Skeletal muscle tissue (tissue), 4 donors: Measurements from ENCODE around the gene PFKFB2. TPM values are rescaled to one million over a fixed set of nuclear protein-coding genes. Genes with fewer than 3 reads are reported as not detected.
A peak's percentile ranks its signal among the peaks of the same experiment; 100 is the strongest.

Experiments
- H3K27ac ChIP-seq: one replicate; pipeline ENCODE4 v1.7.0; 2013; ENCODE audit warnings: mild to moderate bottlenecking, low read depth, low read length, inconsistent platforms
- H3K27me3 ChIP-seq, 3 donors: one replicate each; pipeline ENCODE4 v1.7.0; 2013; ENCODE audit warnings: low read length in 3 of 3; ENCODE audit not compliant: control insufficient read depth in 3 of 3, insufficient read depth in 3 of 3
- H3K36me3 ChIP-seq, 3 donors: one replicate each; pipeline ENCODE4 v1.7.0; 2013; ENCODE audit warnings: low read length in 3 of 3; ENCODE audit not compliant: control insufficient read depth in 3 of 3, insufficient read depth in 3 of 3
- H3K4me1 ChIP-seq, 3 donors: one replicate each; pipeline ENCODE4 v1.7.0; 2013; ENCODE audit warnings: low read length in 3 of 3, mild to moderate bottlenecking in 3 of 3; ENCODE audit not compliant: control insufficient read depth in 3 of 3, insufficient read depth in 3 of 3
- H3K4me3 ChIP-seq, 3 donors: one replicate each; pipeline ENCODE4 v1.7.0; 2013; ENCODE audit warnings: low read length in 3 of 3
- H3K9ac ChIP-seq, 3 donors: one replicate each; pipeline ENCODE4 v1.7.0; 2013; ENCODE audit warnings: low read length in 3 of 3, mild to moderate bottlenecking in 3 of 3, moderate library complexity in 2 of 3, low read depth in 1 of 3
- H3K9me3 ChIP-seq, 3 donors: one replicate each; pipeline ENCODE4 v1.7.0; 2013; ENCODE audit warnings: low read length in 3 of 3; ENCODE audit not compliant: control insufficient read depth in 3 of 3
- total RNA-seq: library from RNA; depleted of rRNA; stranded (reverse); fragments of >200 nt; gene quantifications from one replicate; pipeline ENCODE4 v1.2.3, GENCODE V29; 2014
- donor health status: Osteomylitis.

Gene PFKFB2
- 3.7 TPM for total RNA-seq

DNA sequence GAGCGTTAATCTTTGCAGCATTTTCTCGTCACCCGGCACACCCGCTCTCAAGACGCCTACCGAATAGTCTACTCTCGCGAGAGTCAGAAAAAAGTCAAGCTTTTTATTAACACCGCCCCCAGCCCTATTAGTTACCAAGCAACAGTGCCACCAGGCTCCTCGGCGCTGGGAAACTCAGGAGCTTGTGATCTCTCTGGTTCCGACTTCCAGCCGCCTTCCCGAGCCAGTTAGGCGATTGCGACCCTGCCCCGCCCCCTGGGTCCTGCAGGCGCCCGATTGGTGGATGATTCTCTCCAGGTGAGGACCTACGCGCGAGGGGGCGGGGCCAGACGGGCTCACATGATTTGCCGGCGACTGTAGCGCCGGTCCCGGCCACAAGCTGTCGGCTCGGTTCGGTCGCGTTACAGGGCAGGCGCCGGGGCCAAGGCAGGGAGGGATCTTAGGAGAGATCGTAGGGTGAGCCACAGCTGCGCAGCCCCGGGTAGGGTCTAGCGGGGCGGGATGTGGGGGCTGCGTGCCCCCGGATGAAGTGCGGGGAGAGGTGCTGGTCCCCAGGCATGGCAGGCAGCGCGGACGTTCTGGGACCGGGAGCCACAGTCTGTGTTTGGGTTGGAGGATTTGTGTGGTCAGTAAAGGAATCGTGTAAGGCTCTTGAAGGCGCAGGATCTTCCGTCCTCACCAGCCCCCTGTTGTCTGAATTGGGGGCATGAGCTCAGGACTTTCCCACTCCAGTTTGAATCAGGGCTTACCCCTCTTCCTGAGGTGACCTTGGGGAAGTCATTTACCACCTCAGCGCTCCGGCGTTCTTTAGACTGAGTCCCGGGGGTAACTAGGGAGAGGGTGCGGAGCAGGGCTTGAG lies at the start of gene PFKFB2:
PFKFB2 (plus strand) TSS at position 365 of the 859 bp plus-strand sequence. CDS start 1,443 bp downstream, outside the sequence.
- H3K4me3 ChIP-seq, result peak within 1 kb of the TSS; percentile 89 to 91 (median 89)
- peaks cover 17 to 32% (median 19%) of the 10 kb centered on the region in 3 donors for H3K4me1 ChIP-seq
- H3K27ac ChIP-seq, result peak within 1 kb of the TSS; percentile 94
- H3K36me3 ChIP-seq, result peaks cover 6 to 10% (median 10%) of the 10 kb centered on the region in 3 donors
- no peaks in the 10 kb centered on the region for H3K27me3 ChIP-seq
- no peaks in the 10 kb centered on the region for H3K9me3 ChIP-seq
- peak within 1 kb of the TSS; percentile 90 to 96 (median 91) for H3K9ac ChIP-seq

DNA sequence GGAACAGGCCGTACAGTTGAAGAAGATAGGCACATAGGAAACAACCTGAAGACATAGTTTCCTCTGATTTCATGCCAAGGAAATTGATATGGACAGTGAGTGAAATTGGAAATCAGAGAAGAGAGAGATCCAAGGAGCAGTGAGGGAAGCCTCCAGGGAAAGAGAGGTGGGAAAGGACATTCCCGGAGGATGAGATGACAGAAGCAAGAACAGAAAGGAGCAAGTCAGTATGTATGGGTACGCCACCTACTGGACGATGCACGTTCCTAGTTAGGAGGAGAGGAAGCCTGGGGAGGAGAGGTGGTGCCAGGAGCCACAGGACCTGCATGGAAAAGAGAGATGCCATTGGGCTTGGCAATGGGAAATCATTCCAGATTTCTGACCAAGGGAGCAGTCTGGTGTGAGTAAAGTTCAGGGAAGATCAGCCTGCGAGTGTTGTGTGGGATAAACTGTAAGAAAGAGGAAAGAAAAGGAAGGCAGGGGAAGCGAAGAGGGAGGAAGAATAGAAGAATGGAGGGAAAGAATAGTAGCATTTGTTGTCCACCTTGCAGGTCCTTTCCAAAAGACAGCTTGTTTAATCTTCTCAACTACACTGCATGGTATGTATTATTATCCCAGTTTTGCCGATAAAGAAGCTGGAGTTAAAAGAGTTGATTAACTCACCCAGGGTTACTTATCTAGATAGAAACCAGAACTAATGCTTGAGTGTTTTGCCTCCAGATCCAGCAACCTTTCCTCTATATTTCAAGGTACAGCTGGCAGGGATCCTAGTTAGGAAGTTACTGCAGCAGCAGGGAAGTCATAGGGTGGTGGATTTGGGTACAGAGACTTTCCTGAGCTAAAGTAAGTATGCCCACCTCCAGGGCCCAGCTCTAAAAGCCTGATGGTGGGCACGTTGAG lies 47.9 kb upstream of the PFKFB2 start:
- no peaks in the 10 kb centered on the region for H3K9me3 ChIP-seq
- H3K27me3 ChIP-seq, result no peaks in the 10 kb centered on the region
- no peaks in the 10 kb centered on the region for H3K36me3 ChIP-seq
- H3K4me3 ChIP-seq, result no peak overlapping the region
- no peak overlapping the region for H3K9ac ChIP-seq
- no peak overlapping the region for H3K27ac ChIP-seq
- H3K4me1 ChIP-seq, result no peaks in the 10 kb centered on the region

GRCh38 chr1:207006083-207006482 lies 47.0 kb upstream of the PFKFB2 start:
- H3K27ac ChIP-seq, result no peak overlapping the region
- no peaks in the 10 kb centered on the region for H3K9me3 ChIP-seq
- H3K9ac ChIP-seq, result no peak overlapping the region
- no peaks in the 10 kb centered on the region for H3K4me1 ChIP-seq
- H3K4me3 ChIP-seq, result no peak overlapping the region
- H3K27me3 ChIP-seq, result no peaks in the 10 kb centered on the region
- no peaks in the 10 kb centered on the region for H3K36me3 ChIP-seq

DNA sequence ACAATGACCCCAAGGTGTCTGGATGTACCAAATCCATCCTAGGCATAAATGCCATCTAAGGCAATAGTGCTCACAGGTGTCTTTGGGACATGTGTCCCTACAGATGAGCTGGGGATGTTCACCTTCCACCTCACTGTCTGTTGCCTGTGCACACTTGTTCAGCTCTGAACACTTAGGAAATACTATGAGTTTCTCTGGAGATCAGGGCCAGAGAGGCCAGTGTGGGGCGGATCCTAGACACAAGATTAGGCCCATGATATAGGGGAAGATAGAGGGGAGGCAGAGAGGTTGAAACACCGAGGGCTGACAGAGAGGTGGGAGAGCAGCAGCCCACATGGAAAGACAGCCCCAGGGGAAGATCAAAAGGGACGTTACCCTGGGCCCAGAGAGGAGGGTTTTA lies 46.2 kb upstream of the PFKFB2 start:
- H3K9ac ChIP-seq, result no peak overlapping the region
- H3K36me3 ChIP-seq, result no peaks in the 10 kb centered on the region

GRCh38 chr1:207007352-207008033 lies 45.6 kb upstream of the PFKFB2 start:
- Histone ChIP-seq H3K4me3 (no peak overlapping the region), H3K27ac (no peak overlapping the region), H3K4me1 (no peaks in the 10 kb centered on the region), H3K27me3 (no peaks in the 10 kb centered on the region), H3K9ac (no peak overlapping the region), H3K36me3 (no peaks in the 10 kb centered on the region), H3K9me3 (no peaks in the 10 kb centered on the region)

More for the DNA sequence above, 46.2 kb upstream of the PFKFB2 start:
- Histone ChIP-seq H3K4me3 (no peak overlapping the region), H3K4me1 (no peaks in the 10 kb centered on the region), H3K27me3 (no peaks in the 10 kb centered on the region), H3K27ac (no peak overlapping the region), H3K9me3 (no peaks in the 10 kb centered on the region)

DNA sequence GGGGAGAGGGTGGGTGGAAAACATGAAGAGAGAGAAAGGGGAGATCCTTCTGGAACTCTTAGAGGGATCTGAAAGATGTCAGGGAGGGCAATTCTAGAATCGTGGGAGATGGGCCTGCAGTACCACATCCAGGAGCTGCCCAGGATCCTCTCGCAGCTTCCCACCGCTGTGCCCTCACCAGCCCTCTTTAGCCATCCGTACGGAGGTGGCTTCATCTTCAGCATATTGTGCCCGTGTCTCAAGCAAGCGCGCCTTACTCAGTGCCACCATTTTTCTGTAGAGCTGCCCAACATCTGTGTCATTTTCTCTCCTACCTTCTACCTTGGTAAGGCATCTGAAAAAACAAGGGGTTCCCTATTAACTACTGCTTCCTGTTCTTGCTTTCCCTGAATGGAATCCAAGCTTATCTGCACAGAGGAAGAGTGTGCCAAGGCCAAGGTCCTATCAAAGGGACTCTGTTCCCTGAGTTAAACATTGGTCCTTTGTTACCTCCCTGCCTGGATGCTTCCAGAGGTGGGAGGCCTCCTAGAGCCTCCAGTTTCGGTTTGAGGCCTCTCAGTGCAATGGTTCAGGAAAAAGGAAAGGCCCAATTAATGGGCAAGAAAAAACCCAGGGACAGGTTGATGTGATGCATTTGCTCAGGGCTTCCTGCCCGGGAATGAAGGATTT lies 43.8 kb upstream of the PFKFB2 start:
- Histone ChIP-seq H3K4me3 (no peak overlapping the region), H3K27ac (no peak overlapping the region), H3K4me1 (no peaks in the 10 kb centered on the region), H3K9me3 (no peaks in the 10 kb centered on the region), H3K27me3 (peaks cover 0 to 4% (median 0%) of the 10 kb centered on the region in 3 donors), H3K9ac (no peak overlapping the region), H3K36me3 (no peaks in the 10 kb centered on the region)

DNA sequence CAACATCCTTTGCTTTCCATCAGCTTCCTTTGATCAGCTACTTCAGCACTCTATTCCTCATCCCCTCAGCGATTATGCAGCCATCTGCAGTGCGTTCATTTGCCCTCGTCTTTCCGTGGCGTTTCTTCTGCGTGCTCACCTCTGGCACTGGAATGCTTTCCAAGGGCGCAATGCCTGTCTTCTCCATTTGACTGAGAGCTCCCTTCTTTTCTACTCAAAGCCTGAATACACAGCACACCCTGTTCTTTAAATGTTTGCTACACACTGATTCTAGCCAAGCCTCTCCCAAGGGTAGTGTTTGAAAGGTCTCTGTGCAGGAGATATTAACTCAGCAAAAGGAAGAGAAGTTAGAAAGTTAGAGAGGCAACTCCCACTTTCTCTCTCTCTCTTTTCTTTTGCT lies 43.1 kb upstream of the PFKFB2 start:
- Histone ChIP-seq H3K4me3 (no peak overlapping the region), H3K9me3 (no peaks in the 10 kb centered on the region)

DNA sequence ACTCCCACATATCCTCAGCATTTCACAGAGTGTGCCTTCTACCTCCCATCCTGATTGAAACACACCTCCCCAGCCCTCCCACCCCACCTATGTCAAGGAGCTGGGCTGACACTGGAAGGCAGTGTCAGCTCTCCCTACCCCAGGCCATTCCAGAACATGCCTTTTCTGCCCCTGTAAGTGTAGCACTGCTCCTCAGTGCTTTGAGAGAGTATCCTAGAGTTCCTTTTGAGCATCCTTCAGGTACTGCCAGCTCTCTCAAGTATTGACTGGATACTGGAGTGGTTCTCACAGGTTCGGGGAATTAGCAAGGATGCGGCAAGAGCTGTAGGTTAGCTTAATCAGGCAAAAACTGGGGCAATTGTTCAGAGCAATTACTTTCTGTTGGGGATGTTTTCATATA lies 42.3 kb upstream of the PFKFB2 start:
- no peak overlapping the region for H3K4me3 ChIP-seq
- peaks cover 0 to 4% (median 0%) of the 10 kb centered on the region in 3 donors for H3K27me3 ChIP-seq
- H3K4me1 ChIP-seq, result no peaks in the 10 kb centered on the region
- no peak overlapping the region for H3K27ac ChIP-seq
- H3K9me3 ChIP-seq, result no peaks in the 10 kb centered on the region
- H3K9ac ChIP-seq, result no peak overlapping the region
- H3K36me3 ChIP-seq, result no peaks in the 10 kb centered on the region

More for the DNA sequence above, 43.1 kb upstream of the PFKFB2 start:
- no peaks in the 10 kb centered on the region for H3K4me1 ChIP-seq
- H3K9ac ChIP-seq, result no peak overlapping the region
- no peak overlapping the region for H3K27ac ChIP-seq
- peaks cover 0 to 4% (median 0%) of the 10 kb centered on the region in 3 donors for H3K27me3 ChIP-seq
- H3K36me3 ChIP-seq, result no peaks in the 10 kb centered on the region

DNA sequence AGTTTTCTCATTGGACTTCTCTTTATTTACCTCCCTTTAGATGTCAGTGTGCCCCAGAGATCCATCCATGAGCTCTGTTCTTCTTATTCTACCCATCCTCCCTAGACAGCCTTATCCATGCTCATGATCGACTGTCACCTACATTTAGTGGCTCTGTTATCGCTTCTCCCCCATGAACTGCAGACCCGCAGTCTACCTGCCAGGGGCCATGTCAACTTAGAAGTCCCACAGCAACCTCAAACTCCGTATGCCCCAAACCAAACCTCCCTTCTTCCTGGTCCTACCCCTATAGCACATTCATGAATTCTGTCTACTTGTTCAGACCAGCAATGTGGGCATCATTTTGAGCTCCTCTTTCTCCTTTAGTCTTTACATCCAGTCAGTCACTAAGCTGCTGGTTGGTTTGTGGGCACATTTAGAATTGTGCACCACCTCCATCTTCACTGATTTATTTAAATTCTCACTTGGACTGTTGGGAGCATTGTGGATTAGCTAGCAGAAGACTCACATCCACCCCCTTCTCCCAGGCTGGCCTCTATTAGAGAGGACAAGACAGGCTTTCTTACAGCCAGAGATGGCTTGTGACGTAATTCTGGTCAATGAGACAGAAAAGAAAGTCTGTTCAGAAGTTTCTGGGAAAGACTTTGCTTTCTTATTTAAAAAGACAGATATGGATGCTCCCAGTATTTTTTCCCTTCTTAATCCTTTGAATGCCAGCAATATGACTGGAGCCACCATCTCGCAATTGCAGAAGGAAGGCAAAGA lies 39.6 kb upstream of the PFKFB2 start:
- no peaks in the 10 kb centered on the region for H3K4me1 ChIP-seq
- no peak overlapping the region for H3K4me3 ChIP-seq
- no peaks in the 10 kb centered on the region for H3K9me3 ChIP-seq
- H3K27ac ChIP-seq, result no peak overlapping the region
- H3K9ac ChIP-seq, result no peak overlapping the region
- peaks cover 0 to 4% (median 0%) of the 10 kb centered on the region in 3 donors for H3K27me3 ChIP-seq
- H3K36me3 ChIP-seq, result no peaks in the 10 kb centered on the region
